ENCODE results near the gene MSH6. TPM values are rescaled to one million over a fixed set of nuclear protein-coding genes. Genes with fewer than 3 reads are reported as not detected.

MSH6 gene
- total RNA-seq, 1 donor from 2014 or later: 53.8 TPM

DNA sequence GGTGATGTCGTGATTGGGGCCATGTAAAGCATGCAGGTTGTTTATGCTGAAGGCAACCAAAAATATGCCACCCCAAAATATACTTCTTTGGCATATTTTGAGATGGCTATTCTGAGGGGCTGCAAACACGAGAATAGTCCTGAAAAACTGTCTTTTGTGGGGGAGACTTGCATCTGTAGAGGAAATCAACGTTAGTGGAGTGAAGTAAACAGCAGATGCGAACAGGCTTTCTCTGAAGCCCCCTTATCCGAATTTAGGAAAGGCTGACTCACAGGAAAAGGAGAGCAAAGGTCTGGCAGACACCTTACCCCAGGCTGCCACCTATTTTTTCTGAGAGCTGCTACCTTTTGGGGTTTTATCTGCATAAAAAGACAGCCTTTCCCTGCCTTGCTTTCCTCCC lies 44.6 kb upstream of the MSH6 start:
- Histone ChIP-seq H3K79me2 (ENCODE audit: insufficient read depth, low read length) (no peaks in the 10 kb centered on the region), H3K36me3 (ENCODE audit: insufficient read depth, low read length) (no peaks in the 10 kb centered on the region), H2AFZ (ENCODE audit: low read depth, low read length) (no peak overlapping the region), H3K9ac (ENCODE audit: low read length) (no peak overlapping the region), H4K20me1 (ENCODE audit: insufficient read depth, low read length) (no peaks in the 10 kb centered on the region), H3K9me3 (ENCODE audit: insufficient read depth, low read depth, low read length) (no peaks in the 10 kb centered on the region), H3K4me2 (ENCODE audit: low read length) (no peak overlapping the region), H3K27me3 (ENCODE audit: insufficient read depth, low read length) (peaks cover 19% of the 10 kb centered on the region), H3K4me3 (ENCODE audit: insufficient read depth, low read depth, low read length) (no peak overlapping the region), H3K4me1 (ENCODE audit: insufficient read depth, low read length) (no peaks in the 10 kb centered on the region), H3K27ac (ENCODE audit: low read depth, low read length) (no peak overlapping the region)
- Mint-ChIP-seq H3K27me3 (ENCODE audit: low read depth, unreplicated experiment) (no peaks in the 10 kb centered on the region), H3K9me3 (ENCODE audit: unreplicated experiment) (no peaks in the 10 kb centered on the region), H3K36me3 (ENCODE audit: low read depth, unreplicated experiment) (no peaks in the 10 kb centered on the region), H3K4me3 (ENCODE audit: unreplicated experiment) (no peak overlapping the region), H3K4me1 (ENCODE audit: low read depth, unreplicated experiment) (no peaks in the 10 kb centered on the region), H3K27ac (ENCODE audit: unreplicated experiment) (no peak overlapping the region)
- TF ChIP-seq EZH2 (IDR thresholded peaks at IDR 0.05; ENCODE audit: insufficient read depth, low read length): no peak
- TF ChIP-seq, protein P1, sequence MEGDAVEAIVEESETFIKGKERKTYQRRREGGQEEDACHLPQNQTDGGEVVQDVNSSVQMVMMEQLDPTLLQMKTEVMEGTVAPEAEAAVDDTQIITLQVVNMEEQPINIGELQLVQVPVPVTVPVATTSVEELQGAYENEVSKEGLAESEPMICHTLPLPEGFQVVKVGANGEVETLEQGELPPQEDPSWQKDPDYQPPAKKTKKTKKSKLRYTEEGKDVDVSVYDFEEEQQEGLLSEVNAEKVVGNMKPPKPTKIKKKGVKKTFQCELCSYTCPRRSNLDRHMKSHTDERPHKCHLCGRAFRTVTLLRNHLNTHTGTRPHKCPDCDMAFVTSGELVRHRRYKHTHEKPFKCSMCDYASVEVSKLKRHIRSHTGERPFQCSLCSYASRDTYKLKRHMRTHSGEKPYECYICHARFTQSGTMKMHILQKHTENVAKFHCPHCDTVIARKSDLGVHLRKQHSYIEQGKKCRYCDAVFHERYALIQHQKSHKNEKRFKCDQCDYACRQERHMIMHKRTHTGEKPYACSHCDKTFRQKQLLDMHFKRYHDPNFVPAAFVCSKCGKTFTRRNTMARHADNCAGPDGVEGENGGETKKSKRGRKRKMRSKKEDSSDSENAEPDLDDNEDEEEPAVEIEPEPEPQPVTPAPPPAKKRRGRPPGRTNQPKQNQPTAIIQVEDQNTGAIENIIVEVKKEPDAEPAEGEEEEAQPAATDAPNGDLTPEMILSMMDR (IDR thresholded peaks at IDR 0.05; ENCODE audit: insufficient read depth, low read depth, low read length): no peak
- no peak for DNase-seq (ENCODE audit: low read depth)
- FAIRE-seq: no peak

DNA sequence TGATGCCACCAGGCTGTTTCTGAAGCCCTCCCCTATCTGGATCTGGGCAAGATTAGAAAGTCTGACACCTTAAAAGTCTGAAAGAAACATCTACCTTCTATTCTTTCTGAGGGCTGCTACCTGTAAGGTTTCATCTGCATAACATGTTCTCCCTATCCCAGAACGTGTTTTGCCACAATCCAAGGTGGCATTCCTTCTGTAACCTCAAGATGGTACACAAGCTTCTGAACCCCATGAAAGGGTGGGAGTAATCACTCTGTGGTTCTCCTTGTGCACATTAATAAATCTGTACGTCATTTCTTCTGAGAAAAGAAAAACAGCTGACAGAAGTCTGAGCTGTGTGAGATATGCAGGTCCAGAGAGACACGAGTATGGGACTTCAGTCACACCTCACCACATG lies 41.8 kb upstream of the MSH6 start:
- no peak for DNase-seq (ENCODE audit: low read depth)
- no peaks in the 10 kb centered on the region for H3K27me3 Mint-ChIP-seq (ENCODE audit: low read depth, unreplicated experiment)
- TF ChIP-seq EZH2 (IDR thresholded peaks at IDR 0.05; ENCODE audit: insufficient read depth, low read length): no peak
- TF ChIP-seq, protein P1 (IDR thresholded peaks at IDR 0.05; ENCODE audit: insufficient read depth, low read depth, low read length): no peak
- no peak for FAIRE-seq
- no peaks in the 10 kb centered on the region for H3K36me3 Mint-ChIP-seq (ENCODE audit: low read depth, unreplicated experiment)
- Histone ChIP-seq H2AFZ (ENCODE audit: low read depth, low read length) (no peak overlapping the region), H3K27ac (ENCODE audit: low read depth, low read length) (no peak overlapping the region), H3K4me1 (ENCODE audit: insufficient read depth, low read length) (no peaks in the 10 kb centered on the region), H3K36me3 (ENCODE audit: insufficient read depth, low read length) (no peaks in the 10 kb centered on the region), H3K4me2 (ENCODE audit: low read length) (no peak overlapping the region), H4K20me1 (ENCODE audit: insufficient read depth, low read length) (no peaks in the 10 kb centered on the region), H3K27me3 (ENCODE audit: insufficient read depth, low read length) (peaks cover 13% of the 10 kb centered on the region), H3K79me2 (ENCODE audit: insufficient read depth, low read length) (no peaks in the 10 kb centered on the region), H3K4me3 (ENCODE audit: insufficient read depth, low read depth, low read length) (no peak overlapping the region), H3K9me3 (ENCODE audit: insufficient read depth, low read depth, low read length) (no peaks in the 10 kb centered on the region), H3K9ac (ENCODE audit: low read length) (no peak overlapping the region)
- H3K4me1 Mint-ChIP-seq (ENCODE audit: low read depth, unreplicated experiment): no peaks in the 10 kb centered on the region
- no peak overlapping the region for H3K4me3 Mint-ChIP-seq (ENCODE audit: unreplicated experiment)
- H3K27ac Mint-ChIP-seq (ENCODE audit: unreplicated experiment): no peak overlapping the region
- no peaks in the 10 kb centered on the region for H3K9me3 Mint-ChIP-seq (ENCODE audit: unreplicated experiment)

DNA sequence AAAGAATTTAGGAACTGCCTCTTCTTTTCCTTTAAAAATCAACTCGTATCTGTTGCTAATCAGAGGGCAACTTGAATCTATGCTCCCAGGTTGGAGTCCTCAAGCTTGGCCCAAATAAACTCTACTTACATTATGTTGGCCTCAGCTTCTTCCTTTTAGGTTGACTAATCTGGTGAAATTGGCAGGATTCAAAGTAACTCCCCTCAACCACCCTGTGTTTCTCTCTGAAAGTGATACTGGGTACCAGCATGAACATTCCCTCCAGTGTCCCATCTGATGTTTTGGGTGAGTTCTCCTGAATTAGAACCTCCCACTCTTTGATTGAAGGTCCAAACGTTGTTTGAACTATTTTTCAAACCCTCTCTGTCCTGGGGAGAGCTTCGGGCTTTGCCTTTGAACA lies 41.3 kb upstream of the MSH6 start:
- Mint-ChIP-seq H3K9me3 (ENCODE audit: unreplicated experiment) (peaks cover 2% of the 10 kb centered on the region), H3K4me3 (ENCODE audit: unreplicated experiment) (no peak overlapping the region), H3K27me3 (ENCODE audit: low read depth, unreplicated experiment) (no peaks in the 10 kb centered on the region), H3K27ac (ENCODE audit: unreplicated experiment) (no peak overlapping the region), H3K4me1 (ENCODE audit: low read depth, unreplicated experiment) (no peaks in the 10 kb centered on the region), H3K36me3 (ENCODE audit: low read depth, unreplicated experiment) (no peaks in the 10 kb centered on the region)
- Histone ChIP-seq H3K9ac (ENCODE audit: low read length) (no peak overlapping the region), H3K4me2 (ENCODE audit: low read length) (no peak overlapping the region), H3K9me3 (ENCODE audit: insufficient read depth, low read depth, low read length) (no peaks in the 10 kb centered on the region), H3K27ac (ENCODE audit: low read depth, low read length) (no peak overlapping the region), H3K27me3 (ENCODE audit: insufficient read depth, low read length) (peaks cover 13% of the 10 kb centered on the region), H3K79me2 (ENCODE audit: insufficient read depth, low read length) (no peaks in the 10 kb centered on the region), H3K4me1 (ENCODE audit: insufficient read depth, low read length) (no peaks in the 10 kb centered on the region), H4K20me1 (ENCODE audit: insufficient read depth, low read length) (no peaks in the 10 kb centered on the region), H3K4me3 (ENCODE audit: insufficient read depth, low read depth, low read length) (no peak overlapping the region), H2AFZ (ENCODE audit: low read depth, low read length) (no peak overlapping the region), H3K36me3 (ENCODE audit: insufficient read depth, low read length) (no peaks in the 10 kb centered on the region)
- DNase-seq (ENCODE audit: low read depth): no peak
- TF ChIP-seq EZH2 (IDR thresholded peaks at IDR 0.05; ENCODE audit: insufficient read depth, low read length): no peak
- TF ChIP-seq, protein P1 (IDR thresholded peaks at IDR 0.05; ENCODE audit: insufficient read depth, low read depth, low read length): no peak
- FAIRE-seq: no peak

Measured in astrocyte (in vitro differentiated cells and primary cell).